Fibroblast of the aortic adventitia (primary cell): ENCODE measurements around the gene EML2. TPM values are rescaled to one million over a fixed set of nuclear protein-coding genes. Genes with fewer than 3 reads are reported as not detected.

Source experiments
- DNase-seq: peaks from one replicate; pipeline ENCODE4 v3.0.0-alpha.2; 2010; ENCODE audit warnings: low read depth
- H3K4me3 ChIP-seq: 2 replicates; pipeline ENCODE4 v1.5.1; 2011; ENCODE audit warnings: low read depth, mild to moderate bottlenecking, control low read depth, low read length, moderate library complexity
- CTCF ChIP-seq: IDR thresholded peaks from 2 replicates; pipeline ENCODE4 v1.5.1; 2011; ENCODE audit warnings: mild to moderate bottlenecking, low read length, control low read depth, inconsistent platforms; ENCODE audit not compliant: insufficient read depth
- total RNA-seq: library from RNA; depleted of rRNA; stranded (reverse); fragments of >200 nt; gene quantifications from 2 replicates; pipeline ENCODE4 v1.2.3, GENCODE V29; 2012; ENCODE audit warnings: low replicate concordance

Gene EML2
- total RNA-seq, 1 donor: 9.9 TPM

- no peak overlapping the region for H3K4me3 ChIP-seq
- TF ChIP-seq CTCF: no peak
- no peak for DNase-seq
Measured at GRCh38 chr19:45576682-45577081, 62.5 kb downstream of the EML2 start.

GRCh38 chr19:45575216-45575615 is 64.0 kb downstream of the EML2 start:
- TF ChIP-seq CTCF: no peak
- H3K4me3 ChIP-seq: no peak overlapping the region
- DNase-seq: no peak

GRCh38 chr19:45574526-45574925 is 64.7 kb downstream of the EML2 start:
- H3K4me3 ChIP-seq: no peak overlapping the region
- TF ChIP-seq CTCF: no peak
- no peak for DNase-seq

- TF ChIP-seq CTCF: no peak
- H3K4me3 ChIP-seq: no peak overlapping the region
- no peak for DNase-seq
Measured at GRCh38 chr19:45571457-45572220, 67.6 kb downstream of the EML2 start.

- TF ChIP-seq CTCF: peak; percentile 86
- no peak overlapping the region for H3K4me3 ChIP-seq
- DNase-seq: peak; percentile 39
Measured at GRCh38 chr19:45569619-45570421, 69.4 kb downstream of the EML2 start.

- no peak for TF ChIP-seq CTCF
- no peak overlapping the region for H3K4me3 ChIP-seq
- peak; percentile 78 for DNase-seq
Measured at GRCh38 chr19:45568732-45569131, 70.5 kb downstream of the EML2 start.
